Neural progenitor cell (in vitro differentiated cells): Measurements from ENCODE around the gene PPM1B. TPM values are rescaled to one million over a fixed set of nuclear protein-coding genes. Genes with fewer than 3 reads are reported as not detected.
A peak's percentile ranks its signal among the peaks of the same experiment; 100 is the strongest.

Experiments used
- DNase-seq: peaks from one replicate; pipeline ENCODE4 v3.0.0-alpha.2; 2016; ENCODE audit warnings: low spot score
- H2AFZ ChIP-seq: fragments of 200-600 bp; sonication (generic); replicated peaks from 2 replicates; pipeline ENCODE4 v1.6.1; 2016; ENCODE audit warnings: antibody characterized with exemption
- H3F3A ChIP-seq: fragments of 200-600 bp; sonication (generic); 2 replicates; pipeline ENCODE4 v1.6.1; 2016; ENCODE audit warnings: antibody characterized with exemption, low read depth
- H3K27ac ChIP-seq: fragments of 200-600 bp; sonication (generic); 2 replicates; pipeline ENCODE4 v1.5.1; 2016; ENCODE audit warnings: mild to moderate bottlenecking
- H3K27me3 ChIP-seq: fragments of 200-600 bp; sonication (generic); 2 replicates; pipeline ENCODE4 v1.6.1; 2016; ENCODE audit warnings: mild to moderate bottlenecking, moderate library complexity
- H3K36me3 ChIP-seq: fragments of 200-600 bp; sonication (generic); 2 replicates; pipeline ENCODE4 v1.5.1; 2016
- H3K4me1 ChIP-seq: fragments of 200-600 bp; sonication (generic); 2 replicates; pipeline ENCODE4 v1.6.1; 2016; ENCODE audit warnings: mixed run types
- H3K4me2 ChIP-seq: fragments of 200-600 bp; sonication (generic); 2 replicates; pipeline ENCODE4 v1.6.1; 2016
- H3K4me3 ChIP-seq: fragments of 200-600 bp; sonication (generic); 2 replicates; pipeline ENCODE4 v1.5.1; 2016
- H3K79me2 ChIP-seq: fragments of 200-600 bp; sonication (generic); 2 replicates; pipeline ENCODE4 v1.6.1; 2016; ENCODE audit warnings: low read depth
- H3K9ac ChIP-seq: fragments of 200-600 bp; sonication (generic); 2 replicates; pipeline ENCODE4 v1.6.1; 2016
- H3K9me3 ChIP-seq: fragments of 200-600 bp; sonication (generic); 2 replicates; pipeline ENCODE4 v1.5.1; 2016; ENCODE audit warnings: low read depth
- H4K20me1 ChIP-seq: fragments of 200-600 bp; sonication (generic); 2 replicates; pipeline ENCODE4 v1.6.1; 2016; ENCODE audit warnings: low read depth
- H3K27ac Mint-ChIP-seq: 3 replicates; pipeline ENCODE4 v1.8.0; 2021; ENCODE audit warnings: mixed read lengths
- H3K27me3 Mint-ChIP-seq: 2 replicates; pipeline ENCODE4 v1.8.0; 2022; ENCODE audit warnings: low read depth, mild to moderate bottlenecking, inconsistent platforms, moderate library complexity, mixed read lengths; ENCODE audit not compliant: insufficient read depth
- H3K36me3 Mint-ChIP-seq: 3 replicates; pipeline ENCODE4 v1.8.0; 2021; ENCODE audit warnings: mixed read lengths
- H3K4me1 Mint-ChIP-seq: 3 replicates; pipeline ENCODE4 v1.8.0; 2021; ENCODE audit warnings: mixed read lengths
- H3K4me3 Mint-ChIP-seq: 3 replicates; pipeline ENCODE4 v1.8.0; 2021; ENCODE audit warnings: mild to moderate bottlenecking, moderate library complexity, mixed read lengths
- H3K9me3 Mint-ChIP-seq: 3 replicates; pipeline ENCODE4 v1.8.0; 2020; ENCODE audit warnings: mixed read lengths
- EZH2 ChIP-seq: fragments of 200-600 bp; sonication (generic); IDR thresholded peaks from 2 replicates; pipeline ENCODE4 v1.6.1; 2017; ENCODE audit warnings: antibody characterized with exemption, mild to moderate bottlenecking, moderate library complexity
- EZH2phosphoT487 ChIP-seq: fragments of 200-600 bp; sonication (generic); IDR thresholded peaks from 2 replicates; pipeline ENCODE4 v1.6.1; 2017; ENCODE audit warnings: antibody characterized with exemption
- total RNA-seq: library from RNA; depleted of rRNA; stranded (reverse); fragments of >200 nt; gene quantifications from 2 replicates; pipeline ENCODE4 v1.2.3, GENCODE V29; 2015; ENCODE audit warnings: low replicate concordance
- TF ChIP-seq, protein P1 (sequence below): fragments of 200-600 bp; sonication (generic); IDR thresholded peaks from 2 replicates; pipeline ENCODE4 v1.5.1; 2017; ENCODE audit warnings: antibody characterized with exemption, mild to moderate bottlenecking

PPM1B gene
- total RNA-seq, 1 donor from 2014 or later, result 86.6 TPM

DNA sequence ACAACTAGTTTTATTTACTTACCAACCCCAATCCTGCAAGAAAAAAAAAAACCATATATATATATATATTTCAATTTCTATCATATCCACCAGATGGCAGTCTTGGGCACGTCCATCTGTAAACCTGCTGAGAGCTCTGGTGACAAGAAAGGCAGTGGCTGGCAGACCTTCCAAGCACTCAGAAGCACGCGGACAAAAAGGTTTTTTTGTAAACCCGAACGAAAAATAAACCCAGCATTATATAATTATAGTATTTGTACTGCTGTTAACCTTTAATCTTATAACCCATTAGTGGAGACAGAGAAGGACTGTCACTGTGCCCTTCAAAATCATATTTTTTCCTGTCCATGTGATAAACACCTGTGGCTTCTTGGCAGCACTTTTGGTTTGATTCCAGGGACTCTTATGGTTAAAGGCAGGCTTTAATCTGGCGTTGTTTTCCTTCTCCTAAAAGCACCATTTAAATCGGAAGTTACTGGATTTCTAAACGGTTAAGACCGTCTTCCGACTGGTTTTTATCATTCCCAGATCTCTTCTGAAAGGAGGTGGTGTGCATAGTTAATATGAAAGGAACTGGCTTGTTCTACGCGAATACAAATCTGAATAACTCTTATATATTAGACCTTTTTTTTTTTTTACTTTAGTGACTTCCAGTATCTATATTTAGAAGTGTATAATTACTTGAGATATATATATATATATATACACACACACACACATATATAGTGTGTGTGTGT, 75.6 kb downstream of the PPM1B start:
- H3K4me3 Mint-ChIP-seq, result peak overlapping the region; percentile 57
- H3K9me3 ChIP-seq, result no peaks in the 10 kb centered on the region
- no peak overlapping the region for H3K4me3 ChIP-seq

DNA sequence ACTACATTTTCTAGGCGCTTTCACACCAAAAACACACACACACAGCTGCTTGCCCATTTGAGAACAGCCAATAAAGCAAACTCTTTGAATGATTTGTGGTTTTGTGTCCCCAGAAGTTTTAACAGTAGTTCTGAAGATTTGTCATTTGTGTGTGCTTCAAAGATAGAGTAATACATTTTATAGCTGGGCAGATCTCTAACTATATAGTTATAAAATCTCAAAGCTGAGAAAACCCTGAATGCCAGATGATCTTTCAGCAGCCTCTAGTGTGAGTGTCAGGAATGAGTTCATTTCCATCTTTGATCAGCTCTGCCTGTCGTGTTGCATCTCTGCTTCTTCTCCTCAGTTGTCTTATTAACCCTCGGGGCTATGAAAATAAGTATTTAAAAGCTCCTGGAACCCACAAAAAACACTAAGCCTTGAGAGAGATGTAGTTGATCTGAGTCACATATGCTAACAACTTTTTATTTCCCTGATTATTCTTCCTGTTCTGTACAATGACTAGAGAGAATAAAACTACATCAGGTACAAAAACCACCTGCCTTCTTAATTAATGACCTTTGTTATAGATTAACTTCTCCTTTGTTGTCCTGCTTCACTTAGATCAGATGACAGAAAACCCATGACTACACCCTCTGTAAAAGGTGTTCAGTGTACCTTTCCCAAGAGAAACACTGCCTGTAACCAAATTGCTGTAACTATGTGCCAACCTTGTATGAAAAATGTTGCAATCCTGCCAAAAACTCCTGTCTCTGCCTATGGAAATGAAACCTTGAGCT, 76.6 kb downstream of the PPM1B start:
- Histone ChIP-seq H4K20me1 (no peaks in the 10 kb centered on the region), H3K4me1 (peaks cover 20% of the 10 kb centered on the region), H3F3A (peaks cover 12% of the 10 kb centered on the region), H2AFZ (no peak overlapping the region), H3K9me3 (no peaks in the 10 kb centered on the region), H3K27ac (no peak overlapping the region), H3K4me3 (no peak overlapping the region), H3K79me2 (no peaks in the 10 kb centered on the region), H3K9ac (no peak overlapping the region), H3K27me3 (no peaks in the 10 kb centered on the region), H3K36me3 (no peaks in the 10 kb centered on the region), H3K4me2 (no peak overlapping the region)
- Mint-ChIP-seq H3K4me1 (peaks cover 10% of the 10 kb centered on the region), H3K27me3 (peaks cover 1% of the 10 kb centered on the region), H3K27ac (no peak overlapping the region), H3K4me3 (no peak overlapping the region), H3K36me3 (no peaks in the 10 kb centered on the region), H3K9me3 (no peaks in the 10 kb centered on the region)
- no peak for TF ChIP-seq EZH2phosphoT487
- TF ChIP-seq, protein P1, sequence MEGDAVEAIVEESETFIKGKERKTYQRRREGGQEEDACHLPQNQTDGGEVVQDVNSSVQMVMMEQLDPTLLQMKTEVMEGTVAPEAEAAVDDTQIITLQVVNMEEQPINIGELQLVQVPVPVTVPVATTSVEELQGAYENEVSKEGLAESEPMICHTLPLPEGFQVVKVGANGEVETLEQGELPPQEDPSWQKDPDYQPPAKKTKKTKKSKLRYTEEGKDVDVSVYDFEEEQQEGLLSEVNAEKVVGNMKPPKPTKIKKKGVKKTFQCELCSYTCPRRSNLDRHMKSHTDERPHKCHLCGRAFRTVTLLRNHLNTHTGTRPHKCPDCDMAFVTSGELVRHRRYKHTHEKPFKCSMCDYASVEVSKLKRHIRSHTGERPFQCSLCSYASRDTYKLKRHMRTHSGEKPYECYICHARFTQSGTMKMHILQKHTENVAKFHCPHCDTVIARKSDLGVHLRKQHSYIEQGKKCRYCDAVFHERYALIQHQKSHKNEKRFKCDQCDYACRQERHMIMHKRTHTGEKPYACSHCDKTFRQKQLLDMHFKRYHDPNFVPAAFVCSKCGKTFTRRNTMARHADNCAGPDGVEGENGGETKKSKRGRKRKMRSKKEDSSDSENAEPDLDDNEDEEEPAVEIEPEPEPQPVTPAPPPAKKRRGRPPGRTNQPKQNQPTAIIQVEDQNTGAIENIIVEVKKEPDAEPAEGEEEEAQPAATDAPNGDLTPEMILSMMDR, result no peak
- DNase-seq, result no peak

More for the DNA sequence above, 75.6 kb downstream of the PPM1B start:
- peaks cover 16% of the 10 kb centered on the region for H3F3A ChIP-seq
- no peak overlapping the region for H3K27ac ChIP-seq
- no peaks in the 10 kb centered on the region for H3K36me3 ChIP-seq
- Mint-ChIP-seq H3K36me3 (no peaks in the 10 kb centered on the region), H3K27ac (no peak overlapping the region), H3K9me3 (no peaks in the 10 kb centered on the region), H3K4me1 (peaks cover 10% of the 10 kb centered on the region), H3K27me3 (peaks cover 3% of the 10 kb centered on the region)
- H2AFZ ChIP-seq, result no peak overlapping the region
- peak; percentile 83 for DNase-seq
- no peaks in the 10 kb centered on the region for H3K79me2 ChIP-seq
- H3K4me1 ChIP-seq, result peaks cover 20% of the 10 kb centered on the region
- TF ChIP-seq, protein P1, result peak; percentile 70
- no peak for TF ChIP-seq EZH2phosphoT487
- H3K27me3 ChIP-seq, result no peaks in the 10 kb centered on the region
- no peaks in the 10 kb centered on the region for H4K20me1 ChIP-seq
- peak overlapping the region; percentile 62 for H3K4me2 ChIP-seq
- H3K9ac ChIP-seq, result no peak overlapping the region

DNA sequence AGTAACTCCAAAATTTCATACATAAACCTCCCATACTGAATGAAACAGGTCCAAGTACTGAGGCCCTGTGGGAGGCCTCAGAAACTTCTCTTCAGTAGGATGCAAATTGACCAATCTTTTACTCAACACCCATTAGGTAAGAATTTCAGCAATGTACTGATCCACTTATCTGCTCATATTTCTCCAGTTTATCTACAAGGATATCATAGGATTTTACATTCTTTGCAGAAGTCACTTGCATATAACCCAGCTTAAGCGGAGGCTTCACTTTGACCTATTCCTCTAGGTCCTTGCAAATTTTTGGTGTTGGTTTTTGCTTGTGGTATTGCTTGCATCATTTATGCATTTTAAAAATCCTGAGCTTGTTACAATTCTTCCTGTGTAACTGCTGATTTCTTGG, 77.8 kb downstream of the PPM1B start:
- DNase-seq, result no peak
- Histone ChIP-seq H4K20me1 (no peaks in the 10 kb centered on the region), H3F3A (peaks cover 12% of the 10 kb centered on the region), H3K4me2 (no peak overlapping the region), H3K36me3 (no peaks in the 10 kb centered on the region), H2AFZ (no peak overlapping the region), H3K79me2 (no peaks in the 10 kb centered on the region), H3K27me3 (no peaks in the 10 kb centered on the region), H3K9ac (no peak overlapping the region), H3K9me3 (no peaks in the 10 kb centered on the region), H3K27ac (no peak overlapping the region), H3K4me1 (peaks cover 20% of the 10 kb centered on the region), H3K4me3 (no peak overlapping the region)
- Mint-ChIP-seq H3K9me3 (peaks cover 1% of the 10 kb centered on the region), H3K27ac (no peak overlapping the region), H3K27me3 (peaks cover 6% of the 10 kb centered on the region), H3K36me3 (no peaks in the 10 kb centered on the region), H3K4me1 (peaks cover 10% of the 10 kb centered on the region), H3K4me3 (no peak overlapping the region)
- TF ChIP-seq, protein P1, result no peak
- no peak for TF ChIP-seq EZH2
- TF ChIP-seq EZH2phosphoT487, result no peak
